ENCODE results near the gene ARPC1B. TPM values are rescaled to one million over a fixed set of nuclear protein-coding genes. Genes with fewer than 3 reads are reported as not detected.
A peak's percentile ranks its signal among the peaks of the same experiment; 100 is the strongest.
"Not testable (repeated sequence)": the region's sequence is repeated elsewhere in the genome, so short reads cannot be mapped to it uniquely, and the experiment has no call there.

The ARPC1B gene
- total RNA-seq, 1 donor from 2014 or later: 55.0 TPM

- no peaks in the 10 kb centered on the region for H3K27me3 Mint-ChIP-seq
- H3K9me3 Mint-ChIP-seq: no peaks in the 10 kb centered on the region
- no peak for DNase-seq (ENCODE audit: extremely low spot score, unreplicated experiment)
- no peak overlapping the region for H3K4me3 Mint-ChIP-seq
- TF ChIP-seq CTCF (conservative IDR thresholded peaks at IDR 0.05): no peak
- H3K4me1 Mint-ChIP-seq (ENCODE audit: unreplicated experiment): no peaks in the 10 kb centered on the region
- no peak overlapping the region for H3K27ac Mint-ChIP-seq
- H3K36me3 Mint-ChIP-seq: peaks cover 10% of the 10 kb centered on the region
Observed at GRCh38 chr7:99422186-99422585, 47.7 kb downstream of the ARPC1B start.

- H3K9me3 Mint-ChIP-seq: no peaks in the 10 kb centered on the region
- H3K27me3 Mint-ChIP-seq: no peaks in the 10 kb centered on the region
- H3K4me1 Mint-ChIP-seq (ENCODE audit: unreplicated experiment): no peaks in the 10 kb centered on the region
- no peak for DNase-seq (ENCODE audit: extremely low spot score, unreplicated experiment)
- TF ChIP-seq CTCF (conservative IDR thresholded peaks at IDR 0.05): no peak
- no peak overlapping the region for H3K4me3 Mint-ChIP-seq
- H3K36me3 Mint-ChIP-seq: peaks cover 6% of the 10 kb centered on the region
- H3K27ac Mint-ChIP-seq: no peak overlapping the region
Observed at GRCh38 chr7:99422625-99423024, 48.1 kb downstream of the ARPC1B start.

GRCh38 chr7:99424932-99425730 is 50.6 kb downstream of the ARPC1B start:
- no peaks in the 10 kb centered on the region for H3K27me3 Mint-ChIP-seq
- peaks cover 5% of the 10 kb centered on the region for H3K36me3 Mint-ChIP-seq
- no peak overlapping the region for H3K27ac Mint-ChIP-seq
- TF ChIP-seq CTCF (conservative IDR thresholded peaks at IDR 0.05): no peak
- no peaks in the 10 kb centered on the region for H3K9me3 Mint-ChIP-seq
- H3K4me3 Mint-ChIP-seq: no peak overlapping the region
- no peaks in the 10 kb centered on the region for H3K4me1 Mint-ChIP-seq (ENCODE audit: unreplicated experiment)
- DNase-seq (ENCODE audit: extremely low spot score, unreplicated experiment): no peak

- peaks cover 3% of the 10 kb centered on the region for H3K36me3 Mint-ChIP-seq
- H3K4me3 Mint-ChIP-seq: no peak overlapping the region
- no peaks in the 10 kb centered on the region for H3K4me1 Mint-ChIP-seq (ENCODE audit: unreplicated experiment)
- no peaks in the 10 kb centered on the region for H3K27me3 Mint-ChIP-seq
- TF ChIP-seq CTCF (conservative IDR thresholded peaks at IDR 0.05): no peak
- H3K27ac Mint-ChIP-seq: no peak overlapping the region
- no peak for DNase-seq (ENCODE audit: extremely low spot score, unreplicated experiment)
- H3K9me3 Mint-ChIP-seq: no peaks in the 10 kb centered on the region
Observed at GRCh38 chr7:99428972-99429566, 54.5 kb downstream of the ARPC1B start.

- H3K27me3 Mint-ChIP-seq: no peaks in the 10 kb centered on the region
- no peak for TF ChIP-seq CTCF (conservative IDR thresholded peaks at IDR 0.05)
- H3K36me3 Mint-ChIP-seq: peaks cover 3% of the 10 kb centered on the region
- no peaks in the 10 kb centered on the region for H3K9me3 Mint-ChIP-seq
- no peak overlapping the region for H3K4me3 Mint-ChIP-seq
- DNase-seq (ENCODE audit: extremely low spot score, unreplicated experiment): no peak
- H3K4me1 Mint-ChIP-seq (ENCODE audit: unreplicated experiment): no peaks in the 10 kb centered on the region
- H3K27ac Mint-ChIP-seq: no peak overlapping the region
Observed at GRCh38 chr7:99429756-99430155, 55.2 kb downstream of the ARPC1B start.

GRCh38 chr7:99431756-99432540 is 57.4 kb downstream of the ARPC1B start:
- not testable (repeated sequence) for H3K36me3 Mint-ChIP-seq; H3K4me1 Mint-ChIP-seq (ENCODE audit: unreplicated experiment); H3K27me3 Mint-ChIP-seq; DNase-seq (ENCODE audit: extremely low spot score, unreplicated experiment); H3K4me3 Mint-ChIP-seq; H3K9me3 Mint-ChIP-seq
- H3K27ac Mint-ChIP-seq: peak overlapping the region; percentile 72
